HG03571 (cell line): ENCODE results near the gene TEX36.
"Not testable (repeated sequence)": the region's sequence is repeated elsewhere in the genome, so short reads cannot be mapped to it uniquely, and the experiment has no call there.

ENCODE experiments used
- ATAC-seq: cut with Tn5 transposase; IDR thresholded peaks from one replicate; pipeline ENCODE4 v1.9.1; 2021; ENCODE audit not compliant: unreplicated experiment

Gene TEX36

DNA sequence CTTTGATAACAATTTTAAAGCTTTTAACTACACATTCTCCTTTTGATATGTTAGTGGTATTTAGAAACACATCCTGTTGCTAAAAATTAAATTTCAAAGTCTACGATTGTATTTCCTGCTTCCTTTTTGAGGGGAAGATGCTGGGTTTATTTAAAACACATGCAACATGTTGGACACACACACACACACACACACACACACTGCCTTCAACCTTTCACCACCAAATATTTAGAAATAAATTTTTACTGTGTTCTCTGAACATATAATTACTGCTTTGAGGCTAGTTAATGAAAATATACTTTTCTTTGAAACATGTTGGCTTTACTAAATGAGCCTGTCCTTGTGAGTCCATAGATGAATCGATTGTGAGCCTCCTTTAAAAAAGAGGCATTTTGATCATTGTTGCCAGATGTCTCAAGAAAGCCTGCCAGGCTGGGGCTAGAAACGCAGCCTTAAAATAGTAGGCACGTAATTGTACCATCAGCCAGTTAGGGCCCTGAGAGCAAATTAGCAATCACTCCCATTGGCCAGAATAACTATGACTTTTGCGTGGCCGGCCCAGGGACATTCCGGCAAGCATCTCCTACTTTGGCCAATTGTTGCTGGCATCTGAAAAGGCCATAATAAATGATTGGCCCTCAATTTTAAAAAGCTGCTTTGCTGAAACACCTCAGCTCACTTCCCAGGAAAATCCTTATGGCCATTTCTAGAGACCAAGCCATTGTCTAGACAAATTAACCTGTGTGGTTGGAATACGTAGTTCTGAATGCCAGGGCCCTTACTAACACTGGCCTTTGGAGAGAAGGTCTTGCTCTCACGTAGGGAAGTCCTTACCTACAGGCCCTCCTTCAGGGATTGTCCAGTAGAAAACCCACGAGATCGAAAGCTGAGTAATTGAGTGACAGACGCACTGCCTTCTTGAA, 9.9 kb upstream of the TEX36 start:
- no peak for ATAC-seq

DNA sequence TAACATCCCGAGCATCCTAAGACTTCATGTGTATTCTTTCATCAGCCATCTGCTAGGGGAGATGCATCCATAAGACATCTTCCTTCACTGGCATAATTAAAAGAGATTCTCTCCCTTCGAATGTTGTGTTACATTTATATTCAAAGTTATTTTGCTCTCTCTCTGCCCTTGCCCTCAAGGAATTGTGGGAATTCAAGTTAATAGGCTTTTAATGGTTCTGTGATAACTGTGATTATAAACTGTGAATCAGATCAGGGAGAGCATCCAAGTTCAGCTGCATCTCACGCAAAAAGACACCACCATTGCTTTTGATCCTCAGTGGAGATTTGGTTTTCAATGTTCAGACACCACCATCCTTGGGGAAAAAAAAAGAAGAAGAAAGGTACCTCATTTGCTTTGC, 9.2 kb upstream of the TEX36 start:
- ATAC-seq, result no peak

DNA sequence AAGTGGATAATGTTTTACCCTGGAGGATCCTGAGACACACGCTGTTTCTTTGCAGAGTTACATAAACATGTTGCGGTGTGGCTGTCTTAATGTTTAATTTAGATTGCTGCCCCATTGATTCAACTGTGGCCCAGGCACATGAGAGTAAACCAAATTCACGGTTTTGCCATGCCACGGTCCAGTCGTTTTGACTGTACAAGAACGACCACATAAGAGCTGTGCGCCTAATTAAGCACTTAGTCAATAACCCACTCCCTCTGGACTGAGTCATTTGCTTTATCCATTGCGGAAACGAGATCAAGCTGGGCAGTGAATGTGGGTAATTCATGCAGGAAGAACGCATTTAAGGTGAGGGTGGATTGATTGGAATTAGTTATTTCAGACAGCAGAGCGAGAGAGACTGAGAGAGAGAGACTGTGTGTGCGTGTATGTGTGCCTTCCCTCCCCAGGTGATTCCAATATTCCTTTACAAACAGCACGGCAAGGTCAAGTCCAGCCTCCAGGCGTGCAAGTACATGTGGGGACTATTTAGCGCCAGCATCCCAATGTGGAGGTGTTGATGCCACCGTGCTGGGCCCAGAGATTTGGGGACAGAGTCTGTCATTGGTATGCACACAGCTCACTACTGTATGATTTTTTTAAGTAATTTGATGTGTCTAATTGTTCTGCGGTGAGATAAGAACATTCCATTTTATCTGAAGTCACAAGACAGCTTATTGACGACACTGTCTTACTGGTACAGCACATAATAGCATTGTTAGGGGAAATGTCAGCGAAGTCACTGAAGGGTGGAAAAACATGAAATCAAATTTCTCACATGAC, 8.4 kb upstream of the TEX36 start:
- ATAC-seq, result no peak

DNA sequence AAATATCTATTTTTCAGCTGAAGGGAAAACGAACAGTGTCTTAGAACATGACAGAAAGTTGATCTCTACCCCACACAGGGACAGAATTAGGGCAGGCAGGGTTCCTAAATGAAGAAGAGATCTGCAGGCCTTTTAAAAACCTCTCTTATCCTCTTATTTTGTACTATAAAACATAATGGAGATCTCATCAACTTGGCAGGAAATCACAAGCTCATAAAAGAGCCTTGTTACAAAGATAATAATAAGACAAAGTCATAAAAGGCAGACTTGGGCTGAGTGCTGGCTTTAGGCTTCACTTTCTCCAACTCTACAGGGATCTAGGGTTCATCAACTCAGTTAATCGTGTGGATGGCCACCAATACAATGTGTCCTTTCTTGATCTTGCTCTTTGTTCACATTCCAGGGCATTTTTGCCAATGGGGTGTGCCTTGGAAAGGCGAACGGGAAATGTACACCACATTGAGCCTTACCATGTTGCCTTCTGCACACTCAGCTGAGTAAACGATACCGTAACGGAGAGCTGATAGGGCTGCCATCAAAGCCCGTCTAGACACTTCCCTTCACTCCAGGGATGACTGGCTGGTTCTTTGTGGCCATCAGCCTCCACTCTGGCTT, 7.1 kb upstream of the TEX36 start:
- no peak for ATAC-seq

DNA sequence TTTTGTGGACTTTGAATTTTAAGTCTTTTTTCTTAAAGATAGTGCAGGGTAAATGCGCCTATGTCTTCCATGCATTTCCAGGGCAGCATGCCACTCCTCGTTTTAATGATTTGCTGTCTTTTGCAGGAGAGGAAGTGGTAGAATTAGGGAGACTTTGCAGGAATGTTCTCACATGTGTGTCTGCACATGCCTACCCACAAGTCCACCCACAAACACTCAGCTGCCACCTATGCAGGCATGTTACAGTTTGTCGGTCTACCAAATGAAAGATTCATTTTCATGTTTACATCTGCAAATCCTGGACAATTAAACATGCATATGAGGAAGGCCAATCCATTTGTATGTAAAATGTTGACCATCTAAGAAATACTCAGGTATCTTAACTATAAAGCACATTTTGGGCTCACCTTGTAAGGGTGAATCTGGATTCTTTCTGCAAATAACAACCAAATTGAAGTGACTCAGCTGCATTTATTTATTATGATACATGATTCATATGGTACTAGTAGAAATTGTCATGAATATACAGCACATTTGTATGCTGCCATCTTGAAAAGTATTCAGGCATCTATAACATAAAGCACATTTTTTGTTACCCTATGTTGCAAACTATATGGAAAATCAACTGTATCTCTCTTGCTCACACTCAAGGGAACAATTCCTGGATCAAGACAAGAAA, 4.7 kb upstream of the TEX36 start:
- ATAC-seq, result no peak

DNA sequence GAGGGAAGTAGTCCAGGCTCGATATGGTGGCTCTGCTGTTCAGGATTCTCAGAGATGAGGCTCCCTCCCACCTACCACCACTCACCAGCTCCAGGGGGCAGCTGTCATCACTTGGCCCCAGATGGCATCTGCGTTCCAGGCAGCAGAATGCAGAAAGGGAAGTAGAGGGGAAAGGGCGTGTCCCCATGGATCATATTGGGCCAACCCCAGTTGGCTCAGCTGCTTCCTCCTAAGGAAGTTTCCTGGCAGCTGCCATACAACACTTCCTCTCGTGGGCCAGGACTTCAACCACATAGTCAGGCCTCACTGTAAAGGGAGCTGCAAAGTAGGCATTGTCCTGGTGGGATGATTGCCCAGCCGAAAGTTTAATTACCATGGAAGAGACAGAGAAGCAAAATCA, 1.6 kb upstream of the TEX36 start:
- no peak for ATAC-seq

DNA sequence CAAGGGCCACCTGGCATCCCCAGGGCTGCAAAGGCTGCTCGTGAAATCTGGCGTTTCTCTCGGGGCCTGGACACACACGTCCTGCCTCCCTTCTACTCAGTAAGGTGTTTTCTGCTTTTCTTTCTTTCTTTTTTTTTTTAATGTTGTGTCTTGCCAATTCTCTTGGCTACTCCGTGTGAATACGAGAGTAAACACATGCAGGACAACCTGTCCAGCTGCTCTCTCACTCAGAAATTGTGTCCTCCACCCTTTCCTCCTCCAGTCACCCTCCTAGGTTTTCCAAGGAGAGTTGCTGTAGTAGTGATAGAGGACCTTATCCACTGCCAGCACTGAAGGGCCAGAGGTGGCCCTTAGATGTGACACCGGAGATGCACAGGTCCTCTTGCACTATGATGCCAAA, 858 bp upstream of the TEX36 start:
- no peak for ATAC-seq

DNA sequence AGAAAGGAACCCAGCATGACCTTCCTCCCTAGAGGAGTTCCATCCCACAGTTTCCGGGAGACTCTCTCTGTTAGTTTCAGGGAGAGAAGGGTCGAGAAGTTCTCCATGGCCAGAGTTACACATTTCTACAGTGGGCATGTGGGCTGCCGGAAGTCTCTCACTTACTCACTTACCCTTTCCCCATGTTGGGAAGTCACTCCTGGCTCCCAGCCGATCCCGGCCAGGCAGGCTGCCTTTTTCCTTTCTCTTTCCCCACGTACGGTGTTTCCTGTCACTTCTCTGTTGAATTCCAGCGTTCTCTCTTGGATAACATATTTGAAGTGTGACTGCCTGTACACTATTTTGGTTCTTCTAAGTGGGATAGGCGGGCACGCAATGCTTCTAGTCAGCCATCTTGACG, 3.5 kb downstream of the TEX36 start:
- ATAC-seq, result no peak

DNA sequence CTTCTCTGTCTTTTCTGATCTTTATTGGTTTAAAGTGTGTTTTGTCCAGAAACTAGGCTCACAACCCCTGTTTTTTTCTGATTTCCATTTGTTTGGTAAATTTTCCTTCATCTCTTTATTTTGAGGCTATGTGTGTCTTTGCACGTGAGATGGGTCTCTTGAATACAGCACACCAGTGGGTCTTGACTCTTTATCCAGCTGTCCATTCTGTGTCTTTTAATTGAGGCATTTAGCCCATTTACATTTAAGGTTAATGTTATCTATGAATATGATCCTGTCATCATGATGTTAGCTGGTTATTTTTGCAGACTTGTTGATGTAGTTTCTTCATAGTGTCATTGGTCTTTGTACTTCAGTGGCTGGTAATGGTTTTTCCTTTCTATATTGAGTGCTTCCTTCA, 10.1 kb downstream of the TEX36 start:
- no peak for ATAC-seq

DNA sequence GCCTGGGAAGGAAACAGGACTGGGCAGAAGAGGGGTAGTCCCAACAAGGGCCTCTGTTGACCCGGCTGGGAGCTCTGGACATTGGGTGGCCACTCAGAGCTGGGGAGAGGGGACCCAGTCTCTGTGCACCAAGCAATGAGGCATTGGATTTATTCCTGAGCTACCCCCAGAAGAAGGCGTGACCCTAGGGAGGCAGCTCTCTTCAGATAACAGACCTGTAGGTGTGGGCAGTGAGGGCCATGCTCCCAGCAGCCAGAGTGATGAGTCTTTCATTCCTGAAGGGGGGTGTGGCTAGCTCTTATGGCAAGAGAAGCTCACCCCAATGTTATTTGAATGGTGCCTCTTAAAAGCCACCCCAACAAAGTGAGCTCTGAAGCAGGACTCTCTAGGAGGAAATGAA, 20.4 kb downstream of the TEX36 start:
- ATAC-seq, result no peak

DNA sequence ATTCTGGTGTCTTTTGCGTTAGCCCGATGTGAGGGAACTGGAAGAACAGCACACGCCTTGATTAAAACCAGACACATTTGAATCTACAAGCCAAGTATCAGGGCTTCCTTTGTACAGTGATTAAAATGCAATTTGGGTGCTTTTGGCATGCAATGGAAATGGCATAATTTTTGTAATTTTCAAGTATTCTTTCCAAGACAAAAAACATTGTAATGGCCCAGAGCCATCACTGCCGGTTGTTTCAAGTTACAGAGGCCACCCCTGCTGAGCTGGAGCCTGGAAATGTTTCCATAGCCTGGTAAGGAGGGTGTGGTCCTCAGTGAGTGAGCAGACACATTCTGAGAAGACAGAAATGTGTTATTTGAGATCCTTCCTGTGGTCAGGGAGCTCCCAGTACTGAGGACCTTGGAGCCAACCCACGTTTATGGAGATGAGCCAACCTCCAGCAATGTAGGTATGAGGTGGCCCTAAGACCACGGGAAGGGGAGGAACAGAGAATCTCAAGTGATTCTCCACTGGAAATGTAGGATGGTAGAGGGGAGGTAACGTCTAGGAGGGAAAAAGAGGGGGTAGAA, 20.9 kb downstream of the TEX36 start:
- no peak for ATAC-seq

DNA sequence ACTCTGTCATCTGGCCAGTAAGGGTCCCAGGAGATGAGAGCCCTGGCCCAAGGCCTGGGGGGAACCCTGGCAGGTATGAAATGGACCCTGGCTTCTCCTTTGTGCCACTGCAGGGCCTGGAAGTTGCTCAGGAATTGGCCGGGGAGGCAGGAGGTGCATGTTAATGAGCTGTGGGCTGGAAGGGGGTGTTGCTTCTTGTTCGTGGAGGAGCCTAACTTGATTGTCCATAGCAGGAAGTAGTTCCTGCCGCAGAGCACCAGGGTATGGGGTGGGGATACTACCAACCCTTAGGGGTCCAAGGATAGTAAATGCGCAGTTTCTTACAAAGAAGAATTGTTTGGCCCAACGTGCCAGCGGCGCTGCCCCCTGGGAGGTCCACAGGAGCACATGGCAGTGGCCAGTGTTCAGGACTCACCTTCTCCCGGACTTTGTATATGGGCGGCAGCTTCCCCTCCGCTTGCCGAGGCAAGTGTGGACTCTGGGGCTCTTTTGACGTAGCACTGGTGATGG, 21.5 kb downstream of the TEX36 start:
- ATAC-seq, result no peak

DNA sequence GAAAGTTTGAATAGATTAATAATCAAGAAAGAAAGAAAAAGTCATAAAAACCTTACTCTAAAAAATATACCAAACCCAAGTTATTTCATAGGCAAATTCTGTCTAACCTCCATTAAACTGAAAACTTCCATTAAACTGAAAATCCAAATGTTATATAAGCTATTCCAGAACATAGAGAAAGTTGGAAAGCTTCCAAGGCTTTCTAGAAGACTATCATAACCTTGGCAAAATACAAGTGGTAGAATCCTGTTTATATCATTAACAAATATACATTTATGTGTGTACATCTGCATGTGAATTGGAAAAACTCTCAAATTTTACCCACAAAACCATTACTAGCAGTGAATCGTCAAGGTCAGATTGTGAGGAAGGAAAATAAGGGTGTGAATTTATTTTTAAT, 23.9 kb downstream of the TEX36 start:
- ATAC-seq, result no peak

DNA sequence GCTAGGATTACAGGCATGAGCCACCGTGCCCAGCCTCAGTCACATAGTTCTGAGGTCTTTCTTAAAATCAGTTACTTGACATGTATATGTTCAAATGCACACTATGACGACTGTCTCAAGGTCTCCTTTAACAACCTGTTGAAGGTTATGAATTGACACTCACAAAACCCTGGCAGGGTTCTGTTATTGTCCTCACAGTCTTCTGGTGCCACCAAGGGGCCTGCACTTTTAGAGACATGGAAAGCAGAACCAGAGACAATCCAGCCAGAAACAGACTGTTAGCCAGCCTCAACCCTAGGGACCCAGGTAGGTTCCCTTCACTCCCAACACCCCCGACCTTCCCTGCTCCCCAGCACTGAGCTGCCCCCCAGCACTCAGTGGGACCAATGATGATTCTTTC, 26.4 kb downstream of the TEX36 start:
- ATAC-seq, result no peak

DNA sequence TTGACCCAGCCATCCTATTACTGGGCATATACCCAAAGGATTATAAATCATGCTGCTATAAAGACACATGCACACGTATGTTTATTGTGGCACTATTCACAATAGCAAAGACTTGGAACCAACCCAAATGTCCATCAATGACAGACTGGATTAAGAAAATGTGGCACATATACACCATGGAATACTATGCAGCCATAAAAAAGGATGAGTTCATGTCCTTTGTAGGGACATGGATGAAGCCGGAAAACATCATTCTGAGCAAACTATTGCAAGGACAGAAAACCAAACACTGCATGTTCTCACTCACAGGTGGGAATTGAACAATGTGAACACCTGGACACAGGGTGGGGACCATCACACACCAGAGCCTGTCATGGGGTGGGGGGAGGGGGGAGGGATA, 29.9 kb downstream of the TEX36 start:
- ATAC-seq, result not testable (repeated sequence)

DNA sequence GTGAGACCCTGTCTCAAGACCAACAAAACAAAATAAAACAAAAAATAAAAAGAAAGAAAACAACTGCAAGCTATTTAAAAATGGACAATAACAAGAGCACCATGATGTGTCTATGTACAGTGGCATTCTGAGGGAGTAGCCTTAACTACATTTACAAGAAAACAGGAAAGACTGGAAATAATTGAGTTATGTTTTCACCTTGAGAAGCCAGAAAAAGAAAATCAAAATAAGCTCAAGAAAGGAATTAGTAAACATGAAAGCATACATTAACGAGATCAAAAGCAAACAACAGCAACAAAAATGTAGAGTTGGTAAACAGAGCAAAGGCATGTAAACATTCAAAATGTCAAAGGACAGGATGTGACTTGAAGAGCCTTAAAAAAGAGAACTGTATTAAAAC, 36.7 kb downstream of the TEX36 start:
- no peak for ATAC-seq

DNA sequence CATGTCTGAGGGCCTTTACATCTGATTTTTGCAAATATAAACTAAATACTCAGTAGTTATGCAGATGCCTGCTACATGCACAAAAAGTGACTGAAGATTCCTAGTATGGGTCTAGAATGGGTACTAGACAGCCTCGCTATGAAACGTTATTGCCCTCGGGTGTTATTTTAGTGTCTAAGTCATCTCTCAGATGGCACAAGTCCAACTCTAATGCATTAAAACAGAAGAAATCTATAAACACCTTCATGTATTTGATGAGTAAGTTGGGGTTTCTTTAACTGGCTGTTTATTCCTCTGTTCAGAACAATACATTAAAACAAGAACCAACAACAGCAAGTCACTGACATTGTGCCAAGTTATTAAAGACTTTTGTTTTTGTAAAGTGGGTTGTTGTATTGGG, 41.6 kb downstream of the TEX36 start:
- no peak for ATAC-seq

DNA sequence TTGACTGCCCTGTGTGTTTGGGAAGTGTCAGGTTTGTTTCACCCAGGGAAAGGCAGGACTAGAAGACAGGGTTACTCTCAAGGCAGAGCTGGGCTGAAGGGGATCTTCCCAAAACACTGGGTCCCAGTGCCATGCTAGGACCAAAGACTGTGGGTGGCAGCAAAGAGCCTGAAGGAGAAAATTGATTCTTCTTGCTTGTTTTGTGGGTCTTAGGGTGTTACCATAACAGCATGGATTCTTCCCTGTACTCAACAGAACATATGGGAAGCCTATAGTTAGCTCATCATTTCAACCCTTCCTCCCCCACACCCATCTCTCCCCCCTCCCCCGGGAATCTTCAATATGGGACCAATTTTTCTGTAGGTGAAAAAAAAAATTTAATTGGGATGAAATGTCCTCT, 42.3 kb downstream of the TEX36 start:
- no peak for ATAC-seq

DNA sequence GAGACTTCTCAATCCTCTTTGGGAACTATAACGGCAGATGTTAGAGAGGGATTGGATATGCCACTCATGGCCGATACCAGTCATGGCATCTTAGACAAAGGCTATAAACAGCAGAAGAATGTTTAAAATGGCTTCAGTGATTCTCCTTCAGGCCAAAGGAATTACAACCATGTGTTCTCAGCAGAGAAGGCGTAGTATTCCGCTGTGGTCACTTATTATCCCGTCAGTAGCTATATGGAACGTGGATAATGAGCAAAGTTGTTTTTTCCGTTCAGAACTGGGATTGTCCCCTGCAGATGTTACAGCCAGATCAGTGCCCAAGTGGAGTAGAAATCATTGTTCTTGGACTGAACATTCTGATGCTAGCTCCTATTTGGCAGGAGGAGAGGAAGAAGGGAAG, 43.1 kb downstream of the TEX36 start:
- no peak for ATAC-seq

DNA sequence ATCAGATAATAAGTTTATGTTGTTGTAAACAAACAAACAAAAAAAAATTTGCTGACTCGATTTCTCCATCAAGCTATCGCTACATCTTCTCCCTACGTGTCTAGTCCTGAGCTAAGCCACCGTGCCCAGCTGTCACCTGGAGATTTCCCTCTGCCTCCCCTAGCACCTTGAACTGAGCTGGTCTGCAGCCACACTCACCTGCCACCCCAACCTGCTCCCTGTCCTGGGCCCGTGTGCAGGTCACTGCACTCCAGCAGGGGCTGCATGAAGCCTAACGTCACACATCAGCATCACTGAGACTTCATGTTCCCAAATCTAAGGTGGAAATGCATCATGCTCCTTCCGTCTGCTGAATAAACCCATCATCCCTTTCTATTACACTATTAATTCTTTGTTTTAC, 44.4 kb downstream of the TEX36 start:
- no peak for ATAC-seq

DNA sequence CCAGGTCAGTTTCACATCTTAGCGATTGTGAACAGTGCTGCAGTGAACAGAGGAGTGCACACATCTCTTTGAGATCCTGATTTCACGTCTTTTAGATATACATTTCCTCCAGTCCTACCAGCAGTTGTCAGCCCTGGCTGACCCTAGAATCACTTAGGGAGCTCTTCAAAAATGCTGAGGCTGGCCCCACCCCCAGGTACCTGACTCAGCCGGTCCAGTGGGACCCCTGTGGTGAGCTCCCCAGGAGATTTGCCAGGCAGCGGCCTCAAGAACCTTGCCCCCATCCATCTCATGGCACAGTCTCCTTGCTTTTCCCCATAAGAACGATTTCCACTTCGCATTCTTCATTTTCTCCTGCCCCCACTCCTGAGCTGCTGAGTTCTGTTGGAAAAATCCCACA, 45.5 kb downstream of the TEX36 start:
- ATAC-seq, result no peak
